Fibroblast of skin of scalp (primary cell): ENCODE measurements around the gene NUDT4B. TPM values are rescaled to one million over a fixed set of nuclear protein-coding genes. Genes with fewer than 3 reads are reported as not detected.
"Not testable (repeated sequence)": the region's sequence is repeated elsewhere in the genome, so short reads cannot be mapped to it uniquely, and the experiment has no call there.

Source experiments
- DNase-seq: peaks from one replicate; pipeline ENCODE4 v3.0.0-alpha.2; 2013
- polyA plus RNA-seq, 2 experiments: library from polyadenylated mRNA; unstranded; fragments of 120-200 nt; gene quantifications; one replicate each; pipeline ENCODE4 v1.2.1, GENCODE V29; 2013; ENCODE audit not compliant: insufficient read length in 2 of 2

NUDT4B gene
- 1.1 TPM for polyA plus RNA-seq (2013, experiment 1 of 2; ENCODE audit: insufficient read length)
- 0.94 TPM for polyA plus RNA-seq (2013, experiment 2 of 2; ENCODE audit: insufficient read length)

GRCh38 chr1:148748563-148749334, at the start of gene NUDT4B:
Gene NUDT4B, plus strand, starts transcription at chr1:148748774. Its CDS starts 179 bp downstream, at chr1:148748953.
- DNase-seq, result not testable (repeated sequence)

GRCh38 chr1:148699357-148699756, 49.2 kb upstream of the NUDT4B start:
- DNase-seq, result not testable (repeated sequence)

- not testable (repeated sequence) for DNase-seq
These were observed 46.3 kb upstream of the NUDT4B start for GRCh38 chr1:148702242-148702641.

- DNase-seq, result not testable (repeated sequence)
These were observed 44.5 kb upstream of the NUDT4B start for GRCh38 chr1:148703973-148704591.

GRCh38 chr1:148705316-148705948, 43.1 kb upstream of the NUDT4B start:
- DNase-seq, result not testable (repeated sequence)

- not testable (repeated sequence) for DNase-seq
These were observed 39.7 kb upstream of the NUDT4B start for GRCh38 chr1:148708779-148709333.

GRCh38 chr1:148710772-148711523, 37.6 kb upstream of the NUDT4B start:
- DNase-seq, result not testable (repeated sequence)

GRCh38 chr1:148712353-148712752, 36.2 kb upstream of the NUDT4B start:
- not testable (repeated sequence) for DNase-seq

GRCh38 chr1:148715518-148715917, 33.1 kb upstream of the NUDT4B start:
- not testable (repeated sequence) for DNase-seq

GRCh38 chr1:148716966-148717520, 31.5 kb upstream of the NUDT4B start:
- DNase-seq, result not testable (repeated sequence)

- not testable (repeated sequence) for DNase-seq
These were observed 27.7 kb upstream of the NUDT4B start for GRCh38 chr1:148720918-148721317.

GRCh38 chr1:148722758-148723157, 25.8 kb upstream of the NUDT4B start:
- DNase-seq, result not testable (repeated sequence)

GRCh38 chr1:148723515-148723914, 25.1 kb upstream of the NUDT4B start:
- DNase-seq, result not testable (repeated sequence)

- DNase-seq, result not testable (repeated sequence)
These were observed 23.7 kb upstream of the NUDT4B start for GRCh38 chr1:148724872-148725271.

GRCh38 chr1:148727862-148728261, 20.7 kb upstream of the NUDT4B start:
- DNase-seq, result not testable (repeated sequence)

- not testable (repeated sequence) for DNase-seq
These were observed 19.4 kb upstream of the NUDT4B start for GRCh38 chr1:148729128-148729527.

- DNase-seq, result not testable (repeated sequence)
These were observed 19.0 kb upstream of the NUDT4B start for GRCh38 chr1:148729541-148729940.

- DNase-seq, result not testable (repeated sequence)
These were observed 16.3 kb upstream of the NUDT4B start for GRCh38 chr1:148732277-148732676.

- DNase-seq, result not testable (repeated sequence)
These were observed 14.8 kb upstream of the NUDT4B start for GRCh38 chr1:148733585-148734310.

- DNase-seq, result not testable (repeated sequence)
These were observed 14.3 kb upstream of the NUDT4B start for GRCh38 chr1:148734311-148734662.

GRCh38 chr1:148735538-148735937, 13.0 kb upstream of the NUDT4B start:
- DNase-seq, result not testable (repeated sequence)
